Natural killer cell (primary cell): ENCODE data around the gene LINGO1. TPM values are rescaled to one million over a fixed set of nuclear protein-coding genes. Genes with fewer than 3 reads are reported as not detected.

Experiments
- ATAC-seq, 3 donors: fragments of 150-1000 bp in 2 of 3; fragments of 200-7000 bp in 1 of 3; cut with Tn5 transposase; 1 replicate in 1 of 3; 2 replicates in 2 of 3; pipeline ENCODE4 v1.10.0; 2021; ENCODE audit warnings: mild to moderate bottlenecking in 2 of 3, moderate library complexity in 2 of 3
- DNase-seq, 2 donors: peaks; one replicate each; pipeline versions ENCODE4 v3.0.0 to v3.0.0-alpha.2; 2013 to 2021; ENCODE audit warnings: mixed read lengths in 1 of 2
- H3K27ac ChIP-seq: one replicate; pipeline ENCODE4 v1.5.1; 2013; ENCODE audit warnings: mild to moderate bottlenecking, low read length
- H3K27me3 ChIP-seq: one replicate; pipeline ENCODE4 v1.6.1; 2013; ENCODE audit warnings: low read length; ENCODE audit not compliant: control insufficient read depth, insufficient read depth
- H3K36me3 ChIP-seq: one replicate; pipeline ENCODE4 v1.6.1; 2013; ENCODE audit warnings: low read length; ENCODE audit not compliant: control insufficient read depth, insufficient read depth
- H3K4me1 ChIP-seq: one replicate; pipeline ENCODE4 v1.6.1; 2013; ENCODE audit warnings: low read length; ENCODE audit not compliant: control insufficient read depth, insufficient read depth
- H3K4me3 ChIP-seq: one replicate; pipeline ENCODE4 v1.5.1; 2013; ENCODE audit warnings: low read length
- H3K9me3 ChIP-seq: one replicate; pipeline ENCODE4 v1.6.1; 2013; ENCODE audit warnings: low read length; ENCODE audit not compliant: control insufficient read depth, insufficient read depth
- H3K27ac Mint-ChIP-seq, 2 donors: one replicate each; pipeline ENCODE4 v1.8.0; 2022; ENCODE audit warnings: mild to moderate bottlenecking in 2 of 2, mixed read lengths in 2 of 2, moderate library complexity in 1 of 2
- H3K27me3 Mint-ChIP-seq, 2 donors: one replicate each; pipeline ENCODE4 v1.8.0; 2022; ENCODE audit warnings: low read depth in 2 of 2, mixed read lengths in 2 of 2
- H3K36me3 Mint-ChIP-seq: one replicate; pipeline ENCODE4 v1.8.0; 2022; ENCODE audit warnings: mixed read lengths
- H3K4me1 Mint-ChIP-seq, 2 donors: one replicate each; pipeline ENCODE4 v1.8.0; 2022; ENCODE audit warnings: mixed read lengths in 2 of 2
- H3K4me3 Mint-ChIP-seq: one replicate; pipeline ENCODE4 v1.8.0; 2022; ENCODE audit warnings: mild to moderate bottlenecking, moderate library complexity, mixed read lengths
- H3K9me3 Mint-ChIP-seq, 2 donors: one replicate each; pipeline ENCODE4 v1.8.0; 2022; ENCODE audit warnings: mixed read lengths in 2 of 2
- WGBS: methylation state at CpG from one replicate; pipeline ENCODE4 v1.1.7; 2013; ENCODE audit warnings: missing lambda C conversion rate; ENCODE audit not compliant: insufficient coverage; 5-methylcytosine and 5-hydroxymethylcytosine counted together
- intact Hi-C: fragments of 100-400 bp; cut with micrococcal nuclease; formaldehyde crosslinking; loops from one replicate; pipeline ENCODE4 v1.14.2; 2022
- total RNA-seq, 4 donors: library from RNA; stranded (reverse); fragments of 120-200 nt in 1 of 4; gene quantifications; one replicate each; pipeline versions ENCODE4 v1.2.3 to v1.2.4, GENCODE V29; 2013 to 2022
- TF ChIP-seq, protein P1 (sequence below): fragments of 200-600 bp; IDR thresholded peaks from one replicate; pipeline ENCODE4 v1.8.0; 2022; ENCODE audit warnings: antibody characterized with exemption

The LINGO1 gene
- total RNA-seq, 3 donors from 2014 or later (not counting 1 experiment from before 2014, with no cell fraction given) = not detected

DNA sequence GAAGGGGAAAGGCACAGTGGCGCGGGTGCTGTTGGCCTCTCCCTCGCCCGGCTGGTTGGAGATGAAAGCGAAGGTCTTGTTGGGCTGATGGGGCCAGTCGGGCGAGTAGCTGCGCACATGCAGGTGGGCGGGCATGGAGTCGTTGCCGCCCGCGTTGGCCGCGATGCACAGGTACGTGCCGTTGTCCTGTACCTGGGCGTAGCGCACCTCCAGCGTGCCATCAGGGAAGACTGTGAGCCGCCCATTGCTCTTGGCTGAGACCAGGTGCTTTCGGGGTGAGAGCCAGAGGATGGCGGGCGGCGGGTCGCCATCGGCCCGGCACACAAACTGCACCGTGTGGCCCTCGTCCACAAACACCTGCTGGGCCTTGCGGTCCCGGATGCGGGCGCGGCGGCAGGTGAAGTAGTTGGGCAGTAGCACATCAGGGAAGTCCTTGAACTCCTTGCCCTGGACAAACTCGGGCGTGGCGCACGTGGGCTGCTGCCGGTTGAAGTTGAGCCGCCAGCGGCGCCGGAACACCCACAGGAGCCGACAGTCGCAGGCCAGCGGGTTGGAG, 18.4 kb downstream of the LINGO1 start:
- no peaks in the 10 kb centered on the region for H3K27me3 ChIP-seq
- intact Hi-C loops = no loop called here
- DNase-seq (no peak), ATAC-seq (no peak)
- H3K4me1 ChIP-seq = no peaks in the 10 kb centered on the region
- no peaks in the 10 kb centered on the region for H3K9me3 ChIP-seq
- H3K36me3 ChIP-seq = no peaks in the 10 kb centered on the region
- TF ChIP-seq, protein P1, sequence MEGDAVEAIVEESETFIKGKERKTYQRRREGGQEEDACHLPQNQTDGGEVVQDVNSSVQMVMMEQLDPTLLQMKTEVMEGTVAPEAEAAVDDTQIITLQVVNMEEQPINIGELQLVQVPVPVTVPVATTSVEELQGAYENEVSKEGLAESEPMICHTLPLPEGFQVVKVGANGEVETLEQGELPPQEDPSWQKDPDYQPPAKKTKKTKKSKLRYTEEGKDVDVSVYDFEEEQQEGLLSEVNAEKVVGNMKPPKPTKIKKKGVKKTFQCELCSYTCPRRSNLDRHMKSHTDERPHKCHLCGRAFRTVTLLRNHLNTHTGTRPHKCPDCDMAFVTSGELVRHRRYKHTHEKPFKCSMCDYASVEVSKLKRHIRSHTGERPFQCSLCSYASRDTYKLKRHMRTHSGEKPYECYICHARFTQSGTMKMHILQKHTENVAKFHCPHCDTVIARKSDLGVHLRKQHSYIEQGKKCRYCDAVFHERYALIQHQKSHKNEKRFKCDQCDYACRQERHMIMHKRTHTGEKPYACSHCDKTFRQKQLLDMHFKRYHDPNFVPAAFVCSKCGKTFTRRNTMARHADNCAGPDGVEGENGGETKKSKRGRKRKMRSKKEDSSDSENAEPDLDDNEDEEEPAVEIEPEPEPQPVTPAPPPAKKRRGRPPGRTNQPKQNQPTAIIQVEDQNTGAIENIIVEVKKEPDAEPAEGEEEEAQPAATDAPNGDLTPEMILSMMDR = no peak
- Mint-ChIP-seq H3K36me3 (no peaks in the 10 kb centered on the region), H3K4me3 (no peak overlapping the region), H3K27me3 (no peaks in the 10 kb centered on the region), H3K27ac (no peak overlapping the region), H3K4me1 (no peaks in the 10 kb centered on the region), H3K9me3 (no peaks in the 10 kb centered on the region)
- H3K27ac ChIP-seq = no peak overlapping the region
- WGBS = 96% methylated on average over 48 of the region's 48 CpGs
- H3K4me3 ChIP-seq = no peak overlapping the region

DNA sequence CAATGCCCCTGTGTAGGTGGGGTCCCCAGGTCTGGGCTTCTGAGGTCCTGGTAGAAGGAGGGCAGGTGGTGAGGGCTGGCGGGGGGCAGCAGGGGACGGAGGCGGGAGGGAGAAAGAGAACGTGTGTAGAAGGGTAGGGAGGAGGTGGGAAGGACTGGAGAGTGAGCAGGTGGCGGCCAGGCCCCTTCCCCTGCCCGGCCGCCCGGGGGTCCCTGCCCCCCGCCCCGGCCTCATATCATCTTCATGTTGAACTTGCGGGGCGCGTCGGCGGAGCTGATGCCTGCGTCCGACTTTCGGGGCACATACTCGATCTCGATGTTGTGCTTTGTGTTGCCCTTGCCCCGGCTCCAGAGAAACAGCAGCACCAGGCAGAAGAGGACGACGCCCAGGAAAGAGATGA, 18.9 kb downstream of the LINGO1 start:
- Mint-ChIP-seq H3K36me3 (no peaks in the 10 kb centered on the region), H3K27ac (no peak overlapping the region), H3K27me3 (no peaks in the 10 kb centered on the region), H3K4me1 (no peaks in the 10 kb centered on the region), H3K9me3 (no peaks in the 10 kb centered on the region), H3K4me3 (no peak overlapping the region)
- 95% methylated on average over 23 of the region's 23 CpGs for WGBS
- Histone ChIP-seq H3K9me3 (no peaks in the 10 kb centered on the region), H3K27me3 (no peaks in the 10 kb centered on the region), H3K4me1 (no peaks in the 10 kb centered on the region), H3K27ac (no peak overlapping the region), H3K4me3 (no peak overlapping the region), H3K36me3 (no peaks in the 10 kb centered on the region)
- TF ChIP-seq, protein P1 = no peak
- ATAC-seq (no peak), DNase-seq (no peak)
- intact Hi-C loops = no loop called here

DNA sequence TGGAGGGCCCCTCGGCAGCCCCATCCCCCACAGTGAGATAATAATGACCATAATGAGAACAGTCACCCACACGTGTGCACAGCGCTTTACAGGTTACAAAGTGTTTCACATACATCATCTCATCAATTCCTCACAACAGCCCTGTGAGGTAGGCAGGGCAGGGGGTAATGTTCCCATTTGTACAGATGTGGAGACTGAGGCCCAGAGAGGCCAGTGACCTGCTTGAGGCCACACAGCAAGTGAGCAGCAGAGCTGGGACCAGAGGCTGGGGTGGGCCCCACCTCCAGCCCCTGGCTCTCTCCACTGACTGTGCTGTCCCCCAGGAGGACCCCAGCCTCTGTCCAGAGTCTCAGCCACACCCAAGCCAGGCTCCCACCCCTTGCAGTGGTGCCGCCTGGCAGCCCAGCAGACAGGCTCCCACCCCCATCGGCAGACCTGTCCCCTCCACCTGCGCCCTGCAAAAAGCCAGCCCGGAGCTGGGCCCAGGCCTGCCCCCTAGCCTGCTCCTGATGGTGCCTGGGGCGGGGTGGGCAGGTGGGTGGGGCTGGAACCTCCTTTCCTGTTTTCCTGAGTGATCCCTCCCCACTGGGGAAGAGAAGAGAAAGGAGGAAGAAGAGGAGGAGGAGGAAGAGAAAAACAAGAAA, 19.6 kb downstream of the LINGO1 start:
- no peak overlapping the region for H3K27ac ChIP-seq
- 91% methylated on average over 5 of the region's 8 CpGs for WGBS
- H3K27me3 ChIP-seq = no peaks in the 10 kb centered on the region
- TF ChIP-seq, protein P1 = no peak
- H3K9me3 ChIP-seq = no peaks in the 10 kb centered on the region
- no peak overlapping the region for H3K4me3 ChIP-seq
- Mint-ChIP-seq H3K36me3 (no peaks in the 10 kb centered on the region), H3K9me3 (no peaks in the 10 kb centered on the region), H3K27me3 (no peaks in the 10 kb centered on the region), H3K27ac (no peak overlapping the region), H3K4me3 (no peak overlapping the region), H3K4me1 (no peaks in the 10 kb centered on the region)
- intact Hi-C loops = no loop called here
- DNase-seq = no peak
- no peaks in the 10 kb centered on the region for H3K4me1 ChIP-seq
- H3K36me3 ChIP-seq = no peaks in the 10 kb centered on the region
- no peak for ATAC-seq

DNA sequence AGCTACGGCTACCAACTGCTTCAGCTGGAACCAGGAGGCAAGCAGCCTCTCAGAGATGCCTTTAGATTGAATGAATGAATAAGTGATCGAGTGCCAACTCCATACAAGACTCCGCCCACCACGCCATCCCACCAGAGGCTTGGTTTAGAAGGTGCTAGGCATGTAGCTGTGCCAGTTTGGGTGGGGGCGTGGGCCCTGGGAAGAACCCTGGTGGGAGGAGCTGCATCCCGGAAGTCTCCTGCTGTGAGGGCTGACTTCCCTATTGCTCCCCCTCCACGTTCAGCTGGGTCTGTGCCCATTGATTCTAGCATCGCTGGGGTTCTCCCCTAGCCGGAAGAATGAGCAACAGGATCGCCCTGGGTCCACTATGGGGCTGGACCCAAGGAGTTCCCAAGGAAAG, 20.9 kb downstream of the LINGO1 start:
- Histone ChIP-seq H3K4me1 (no peaks in the 10 kb centered on the region), H3K9me3 (no peaks in the 10 kb centered on the region), H3K27me3 (no peaks in the 10 kb centered on the region), H3K36me3 (no peaks in the 10 kb centered on the region), H3K27ac (no peak overlapping the region), H3K4me3 (no peak overlapping the region)
- intact Hi-C loops = no loop called here
- Mint-ChIP-seq H3K36me3 (no peaks in the 10 kb centered on the region), H3K27ac (no peak overlapping the region), H3K4me1 (no peaks in the 10 kb centered on the region), H3K9me3 (no peaks in the 10 kb centered on the region), H3K27me3 (no peaks in the 10 kb centered on the region), H3K4me3 (no peak overlapping the region)
- DNase-seq = no peak
- TF ChIP-seq, protein P1 = no peak
- no peak for ATAC-seq
- 66% methylated on average over 10 of the region's 10 CpGs for WGBS
